ENCODE results near the gene TPSG1.

TPSG1 gene

DNA sequence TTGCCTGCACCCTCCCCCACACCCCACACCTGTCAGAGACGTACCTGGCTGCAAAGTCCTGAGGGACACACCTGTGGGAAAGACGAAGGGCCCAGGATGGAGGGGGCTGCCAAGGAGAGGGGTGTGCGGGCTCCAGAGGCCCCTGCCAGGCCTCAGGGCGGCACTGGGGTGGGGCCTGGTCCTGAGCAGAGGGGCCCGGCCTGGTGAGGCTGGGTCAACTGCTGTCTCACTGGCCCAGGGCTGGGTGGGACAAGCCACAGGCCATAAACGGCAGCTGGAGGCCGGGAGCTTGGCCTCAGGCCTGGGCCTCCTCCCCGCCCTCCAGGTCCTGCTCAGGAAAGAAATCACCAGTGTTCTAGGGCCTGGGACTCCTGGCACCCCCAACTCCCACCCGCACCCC is 510 bp downstream of the TPSG1 start:
- no peaks in the 10 kb centered on the region for H3K9me2 ChIP-seq (replicated peaks; ENCODE audit: low read depth, low read length)
- no peaks in the 10 kb centered on the region for H4K20me1 ChIP-seq (ENCODE audit: insufficient read depth, low read length, poor library complexity, severe bottlenecking)
- no peak overlapping the region for H3K4me2 ChIP-seq (ENCODE audit: low read depth, low read length, poor library complexity, severe bottlenecking)
- H2AFZ ChIP-seq (ENCODE audit: low read length), result no peak overlapping the region
- no peaks in the 10 kb centered on the region for H3K36me3 ChIP-seq (ENCODE audit: insufficient read depth, low read length)
- no peak overlapping the region for H3K4me3 ChIP-seq (ENCODE audit: low read length, poor library complexity, severe bottlenecking)
- H3K4me1 ChIP-seq (ENCODE audit: insufficient read depth, low read length, poor library complexity, severe bottlenecking), result no peaks in the 10 kb centered on the region
- H3K9me3 ChIP-seq (ENCODE audit: insufficient read depth, low read depth, low read length), result no peaks in the 10 kb centered on the region
- TF ChIP-seq, protein P1, sequence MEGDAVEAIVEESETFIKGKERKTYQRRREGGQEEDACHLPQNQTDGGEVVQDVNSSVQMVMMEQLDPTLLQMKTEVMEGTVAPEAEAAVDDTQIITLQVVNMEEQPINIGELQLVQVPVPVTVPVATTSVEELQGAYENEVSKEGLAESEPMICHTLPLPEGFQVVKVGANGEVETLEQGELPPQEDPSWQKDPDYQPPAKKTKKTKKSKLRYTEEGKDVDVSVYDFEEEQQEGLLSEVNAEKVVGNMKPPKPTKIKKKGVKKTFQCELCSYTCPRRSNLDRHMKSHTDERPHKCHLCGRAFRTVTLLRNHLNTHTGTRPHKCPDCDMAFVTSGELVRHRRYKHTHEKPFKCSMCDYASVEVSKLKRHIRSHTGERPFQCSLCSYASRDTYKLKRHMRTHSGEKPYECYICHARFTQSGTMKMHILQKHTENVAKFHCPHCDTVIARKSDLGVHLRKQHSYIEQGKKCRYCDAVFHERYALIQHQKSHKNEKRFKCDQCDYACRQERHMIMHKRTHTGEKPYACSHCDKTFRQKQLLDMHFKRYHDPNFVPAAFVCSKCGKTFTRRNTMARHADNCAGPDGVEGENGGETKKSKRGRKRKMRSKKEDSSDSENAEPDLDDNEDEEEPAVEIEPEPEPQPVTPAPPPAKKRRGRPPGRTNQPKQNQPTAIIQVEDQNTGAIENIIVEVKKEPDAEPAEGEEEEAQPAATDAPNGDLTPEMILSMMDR (conservative IDR thresholded peaks at IDR 0.05; ENCODE audit: low read length), result no peak
- TF ChIP-seq EZH2phosphoT487 (IDR thresholded peaks at IDR 0.05; ENCODE audit: borderline replicate concordance), result no peak
- no peak overlapping the region for H3K9ac ChIP-seq (ENCODE audit: low read depth, low read length, poor library complexity, severe bottlenecking)
- H3F3A ChIP-seq (ENCODE audit: low read depth), result no peaks in the 10 kb centered on the region
- no peaks in the 10 kb centered on the region for H3K79me2 ChIP-seq (ENCODE audit: insufficient read depth, low read length)
- no peaks in the 10 kb centered on the region for H3K27me3 ChIP-seq (ENCODE audit: insufficient read depth, low read length, poor library complexity, severe bottlenecking)

DNA sequence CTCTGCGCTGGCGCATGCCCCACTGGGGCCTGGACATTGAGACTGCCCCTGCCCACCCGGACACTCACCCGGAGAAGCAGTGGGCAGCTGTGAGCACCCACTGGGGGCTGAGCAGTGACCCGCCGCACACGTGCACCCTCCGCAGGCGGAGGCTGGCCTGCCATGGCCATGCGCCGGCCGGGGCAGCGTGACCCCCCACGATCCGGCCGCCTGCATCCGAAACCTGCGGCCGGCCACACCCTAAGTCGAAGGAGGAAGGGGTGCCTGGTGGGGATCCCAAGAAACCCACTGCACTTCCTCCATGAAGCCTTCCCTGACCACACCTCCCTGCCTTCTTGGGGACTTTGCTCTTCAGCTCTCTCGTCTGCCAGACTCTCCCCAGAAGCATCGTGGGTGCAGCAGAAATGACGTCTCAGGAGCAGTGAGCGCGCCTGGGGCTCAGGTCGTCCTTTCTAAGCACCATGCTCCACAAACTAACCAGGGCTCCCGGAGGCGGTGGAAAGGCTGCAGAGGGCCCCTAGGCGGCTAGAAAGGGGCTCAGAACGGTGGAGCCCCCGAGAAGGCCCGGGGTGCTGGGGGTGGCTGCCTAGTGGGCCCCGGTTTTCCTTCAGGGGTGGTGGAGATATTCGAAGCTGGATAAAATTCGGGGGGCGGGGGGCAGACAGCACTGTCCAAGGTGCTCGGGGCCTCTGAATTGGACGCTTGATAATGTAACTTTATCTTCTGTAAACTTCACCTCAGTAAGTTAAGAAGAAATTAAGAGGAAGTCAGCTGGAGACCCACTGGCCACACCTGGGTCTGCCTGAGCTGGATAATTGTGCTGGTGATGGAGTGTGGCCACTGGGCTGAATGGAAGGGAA is 1.5 kb downstream of the TPSG1 start:
- H3K9me2 ChIP-seq (replicated peaks; ENCODE audit: low read depth, low read length), result no peaks in the 10 kb centered on the region
- TF ChIP-seq, protein P1 (conservative IDR thresholded peaks at IDR 0.05; ENCODE audit: low read length), result no peak
- TF ChIP-seq EZH2phosphoT487 (IDR thresholded peaks at IDR 0.05; ENCODE audit: borderline replicate concordance), result no peak
- no peaks in the 10 kb centered on the region for H3K4me1 ChIP-seq (ENCODE audit: insufficient read depth, low read length, poor library complexity, severe bottlenecking)
- H3K4me3 ChIP-seq (ENCODE audit: low read length, poor library complexity, severe bottlenecking), result no peak overlapping the region
- H2AFZ ChIP-seq (ENCODE audit: low read length), result no peak overlapping the region
- H3F3A ChIP-seq (ENCODE audit: low read depth), result no peaks in the 10 kb centered on the region
- H3K36me3 ChIP-seq (ENCODE audit: insufficient read depth, low read length), result no peaks in the 10 kb centered on the region
- H4K20me1 ChIP-seq (ENCODE audit: insufficient read depth, low read length, poor library complexity, severe bottlenecking), result no peaks in the 10 kb centered on the region
- no peaks in the 10 kb centered on the region for H3K79me2 ChIP-seq (ENCODE audit: insufficient read depth, low read length)
- H3K27me3 ChIP-seq (ENCODE audit: insufficient read depth, low read length, poor library complexity, severe bottlenecking), result no peaks in the 10 kb centered on the region
- no peaks in the 10 kb centered on the region for H3K9me3 ChIP-seq (ENCODE audit: insufficient read depth, low read depth, low read length)
- no peak overlapping the region for H3K9ac ChIP-seq (ENCODE audit: low read depth, low read length, poor library complexity, severe bottlenecking)
- no peak overlapping the region for H3K4me2 ChIP-seq (ENCODE audit: low read depth, low read length, poor library complexity, severe bottlenecking)

DNA sequence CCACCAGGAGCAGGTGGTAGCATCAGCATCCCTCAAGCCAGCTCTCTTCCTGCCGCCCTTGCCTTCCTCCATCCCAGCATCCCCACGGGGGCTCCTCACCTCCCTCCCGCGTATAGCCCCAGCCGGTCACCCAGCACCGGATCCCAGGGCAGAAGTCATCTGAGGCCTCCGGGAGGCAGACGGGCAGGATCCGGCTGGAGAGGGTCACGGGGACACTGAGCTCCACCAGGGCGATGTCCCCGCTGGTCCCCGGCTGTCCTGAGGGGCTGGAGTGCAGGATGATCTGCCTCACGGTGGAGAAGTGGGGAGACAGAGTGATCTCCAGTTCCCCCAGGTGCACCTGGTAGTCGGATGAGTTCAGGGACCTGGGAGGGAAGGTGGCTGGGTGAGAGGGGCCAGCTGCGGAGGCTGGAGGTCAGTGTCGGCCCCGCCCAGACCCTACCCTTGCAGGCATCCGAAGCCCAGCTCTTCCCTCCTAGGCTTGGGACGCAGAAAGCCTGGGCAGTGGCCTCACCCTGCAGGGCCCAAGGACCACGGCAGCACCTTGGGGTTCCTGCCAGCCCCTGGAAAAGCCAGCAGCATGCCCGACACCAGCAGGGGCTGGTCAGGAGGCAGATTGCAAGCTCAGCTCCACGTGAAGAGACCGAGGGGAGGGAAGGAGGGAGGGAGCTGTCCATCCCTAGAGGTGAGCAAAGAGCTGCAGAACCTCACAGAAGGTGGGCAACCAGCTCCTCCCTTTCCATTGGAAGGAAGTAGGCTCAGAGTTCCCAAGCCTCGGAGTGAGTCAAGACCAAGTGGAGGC is 2.3 kb downstream of the TPSG1 start:
- no peaks in the 10 kb centered on the region for H3K27me3 ChIP-seq (ENCODE audit: insufficient read depth, low read length, poor library complexity, severe bottlenecking)

More for the DNA sequence above, 2.3 kb downstream of the TPSG1 start:
- no peaks in the 10 kb centered on the region for H3K9me2 ChIP-seq (replicated peaks; ENCODE audit: low read depth, low read length)
- H3K9me3 ChIP-seq (ENCODE audit: insufficient read depth, low read depth, low read length), result no peaks in the 10 kb centered on the region
- no peaks in the 10 kb centered on the region for H3F3A ChIP-seq (ENCODE audit: low read depth)
- H3K4me1 ChIP-seq (ENCODE audit: insufficient read depth, low read length, poor library complexity, severe bottlenecking), result no peaks in the 10 kb centered on the region
- no peak overlapping the region for H3K4me2 ChIP-seq (ENCODE audit: low read depth, low read length, poor library complexity, severe bottlenecking)
- H3K9ac ChIP-seq (ENCODE audit: low read depth, low read length, poor library complexity, severe bottlenecking), result no peak overlapping the region
- H4K20me1 ChIP-seq (ENCODE audit: insufficient read depth, low read length, poor library complexity, severe bottlenecking), result no peaks in the 10 kb centered on the region
- no peak overlapping the region for H2AFZ ChIP-seq (ENCODE audit: low read length)
- no peaks in the 10 kb centered on the region for H3K79me2 ChIP-seq (ENCODE audit: insufficient read depth, low read length)
- no peaks in the 10 kb centered on the region for H3K36me3 ChIP-seq (ENCODE audit: insufficient read depth, low read length)
- H3K4me3 ChIP-seq (ENCODE audit: low read length, poor library complexity, severe bottlenecking), result no peak overlapping the region
- TF ChIP-seq, protein P1 (conservative IDR thresholded peaks at IDR 0.05; ENCODE audit: low read length), result no peak
- TF ChIP-seq EZH2phosphoT487 (IDR thresholded peaks at IDR 0.05; ENCODE audit: borderline replicate concordance), result no peak

All from Loucy (cell line).